Ovary (tissue), 9 donors: Measurements from ENCODE around the gene CYTH1. TPM values are rescaled to one million over a fixed set of nuclear protein-coding genes. Genes with fewer than 3 reads are reported as not detected.

ENCODE experiments used
- DNase-seq, 5 donors: peaks; one replicate each; pipeline ENCODE4 v3.0.0-alpha.2; 2019 to 2020
- H3K27ac ChIP-seq, 2 donors: fragments of 200-600 bp; one replicate each; pipeline versions ENCODE4 v1.5.1 to v1.8.0; 2019 to 2022
- H3K27me3 ChIP-seq: fragments of 200-600 bp; one replicate; pipeline ENCODE4 v1.8.0; 2022
- H3K36me3 ChIP-seq: fragments of 200-600 bp; sonication (generic); one replicate; pipeline ENCODE4 v1.5.1; 2019
- H3K4me1 ChIP-seq: one replicate; pipeline ENCODE4 v1.8.1; 2013; ENCODE audit warnings: mild to moderate bottlenecking, moderate library complexity; ENCODE audit not compliant: insufficient read depth
- H3K4me3 ChIP-seq: fragments of 200-600 bp; sonication (generic); one replicate; pipeline ENCODE4 v1.5.1; 2017
- H3K9me3 ChIP-seq, 2 donors: fragments of 200-600 bp in 1 of 2; sonication (generic) in 1 of 2; one replicate each; pipeline versions ENCODE4 v1.5.1 to v1.8.1; 2013 to 2019; ENCODE audit warnings: mild to moderate bottlenecking in 1 of 2, moderate library complexity in 1 of 2
- CTCF ChIP-seq, 3 donors: fragments of 450-650 bp in 2 of 3; fragments of 200-600 bp in 1 of 3; IDR thresholded peaks; one replicate each; pipeline versions ENCODE4 v1.5.1 to v1.8.0; 2016 to 2022; ENCODE audit warnings: antibody characterized with exemption in 3 of 3, mild to moderate bottlenecking in 1 of 3
- EP300 ChIP-seq: sonication (generic); formaldehyde crosslinking; IDR thresholded peaks from one replicate; pipeline ENCODE4 v1.6.1; 2017; ENCODE audit warnings: antibody characterized with exemption
- POLR2A ChIP-seq: fragments of 450-650 bp; IDR thresholded peaks from one replicate; pipeline ENCODE4 v1.6.1; 2017; ENCODE audit warnings: antibody characterized with exemption, mild to moderate bottlenecking, moderate library complexity
- WGBS, 3 donors: extraction: QIAGEN DNeasy Blood & Tissue Kit in 1 of 3; methylation state at CpG; one replicate each; pipeline versions ENCODE4 v1.1.5 to v1.1.7; 2013 to 2017; 5-methylcytosine and 5-hydroxymethylcytosine counted together
- intact Hi-C, 4 donors: fragments of 100-400 bp; cut with DNase I; formaldehyde crosslinking; loops; one replicate each; pipeline versions ENCODE4 v1.11.0 to v1.15.1; 2022 to 2023
- polyA plus RNA-seq, 2 donors: library from polyadenylated mRNA; stranded (reverse); fragments of 200-250 nt in 1 of 2; fragments of 350-450 nt in 1 of 2; fragmentation: Illumina TruSeq in 1 of 2; extraction: RNeasy Lipid Tissue Mini Kit (QIAGEN cat#74804) in 1 of 2; gene quantifications; one replicate each; pipeline ENCODE4 v1.2.3, GENCODE V29; 2013 to 2014
- total RNA-seq, 7 donors: library from RNA; depleted of rRNA in 2 of 7; stranded (reverse); fragments of >200 nt in 2 of 7; fragmentation: NEBNext Ultra II Directional in 3 of 7; extraction: Animal tissue kit (Norgen Biotek cat#: 25700) in 3 of 7; gene quantifications; one replicate each; pipeline versions ENCODE4 v1.1.0 to v1.2.4, GENCODE V29; 2016 to 2023
- donor health status: DM: no; HTN: no; CAD: no; lungs with moderate emphysema.
- donor health status: DM: no; HTN: no; CAD: no.
- donor health status: Bipolar disorder and iron deficiency.
- donor health status: DM: yes; HTN: yes; CAD: no.
- donor health status: DM: no; HTN: no; CAD: no.
- donor health status: DM: yes; HTN: yes; CAD: no.

CYTH1 gene
- total and polyA plus RNA-seq, 9 donors = 15.1 to 35.3 (median 24.4) TPM

- DNase-seq = no peak
- Histone ChIP-seq H3K27ac (no peak overlapping the region), H3K9me3 (no peaks in the 10 kb centered on the region), H3K4me3 (no peak overlapping the region), H3K36me3 (no peaks in the 10 kb centered on the region), H3K4me1 (no peaks in the 10 kb centered on the region), H3K27me3 (no peaks in the 10 kb centered on the region)
- intact Hi-C loops = loop anchor here in 2 of 4 donors (10.0 kb wide), 2 partner anchors 203 to 213 kb away; no protein-coding TSS in a partner anchor
- 87 to 95% (median 91%) methylated on average over 7 of the region's 7 CpGs for WGBS, 3 donors
- TF ChIP-seq CTCF (IDR thresholded peaks at IDR 0.05) = no peak
- no peak for TF ChIP-seq EP300
- TF ChIP-seq POLR2A = no peak
These were observed 74.2 kb downstream of the CYTH1 start for GRCh38 chr17:78707923-78708322.

DNA sequence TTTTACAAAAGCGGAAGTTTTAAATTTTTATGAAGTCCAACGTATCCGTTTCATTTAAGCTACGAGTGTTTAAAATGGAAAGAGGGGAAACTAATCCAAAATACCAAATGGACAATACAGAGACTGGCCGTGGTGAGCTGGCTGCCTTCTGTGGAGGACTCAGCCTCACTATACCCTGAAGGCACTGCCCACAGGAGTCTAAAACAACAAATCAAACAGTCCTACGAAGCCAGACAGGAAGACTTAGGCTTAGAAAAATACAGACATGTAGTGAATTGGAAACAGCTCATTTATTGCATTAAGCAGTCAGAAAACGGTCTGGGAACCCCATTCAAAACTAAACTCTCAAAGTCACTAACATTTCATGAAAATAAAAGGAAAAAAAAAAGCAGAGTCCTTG lies 75.1 kb downstream of the CYTH1 start:
- Histone ChIP-seq H3K4me1 (no peaks in the 10 kb centered on the region), H3K4me3 (no peak overlapping the region), H3K36me3 (no peaks in the 10 kb centered on the region), H3K27ac (no peak overlapping the region), H3K9me3 (no peaks in the 10 kb centered on the region), H3K27me3 (no peaks in the 10 kb centered on the region)
- TF ChIP-seq EP300 (no peak), POLR2A (no peak), CTCF (IDR thresholded peaks at IDR 0.05) (no peak)
- WGBS, 3 donors = 90 to 93% (median 93%) methylated on average over 7 of the region's 7 CpGs
- no peak for DNase-seq
- intact Hi-C loops = loop anchor here in 2 of 4 donors (10.0 kb wide), 2 partner anchors 202 to 212 kb away; no protein-coding TSS in a partner anchor

GRCh38 chr17:78706271-78706915 lies 75.7 kb downstream of the CYTH1 start:
- TF ChIP-seq EP300 (no peak), CTCF (IDR thresholded peaks at IDR 0.05) (no peak), POLR2A (no peak)
- no peak overlapping the region for H3K27ac ChIP-seq
- H3K4me3 ChIP-seq = no peak overlapping the region
- H3K4me1 ChIP-seq = no peaks in the 10 kb centered on the region
- intact Hi-C loops = loop anchor here in 2 of 4 donors (10.0 kb wide), 2 partner anchors 202 to 212 kb away; no protein-coding TSS in a partner anchor
- no peaks in the 10 kb centered on the region for H3K9me3 ChIP-seq
- no peak for DNase-seq
- no peaks in the 10 kb centered on the region for H3K36me3 ChIP-seq
- no peaks in the 10 kb centered on the region for H3K27me3 ChIP-seq
- WGBS, 3 donors = 89 to 90% (median 90%) methylated on average over 10 of the region's 10 CpGs

DNA sequence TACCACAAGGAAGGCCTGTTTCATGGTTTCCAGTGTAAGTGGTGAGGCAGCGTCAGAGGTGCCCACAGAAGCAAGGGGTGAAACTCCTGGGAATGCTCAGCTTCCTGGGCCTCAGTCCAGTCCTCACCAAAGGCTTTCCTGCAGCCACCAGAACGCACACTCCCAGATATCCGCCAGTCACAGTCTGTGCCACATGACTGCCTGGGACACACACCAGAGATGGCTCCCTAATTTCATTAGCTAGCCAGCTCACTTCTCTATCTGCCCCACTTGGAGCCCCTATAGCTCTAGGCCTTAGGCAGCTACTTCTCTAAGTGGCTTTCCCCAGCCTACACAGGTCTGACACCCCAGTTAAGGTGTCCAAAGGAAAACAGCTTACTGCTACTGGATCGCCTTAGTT lies 77.0 kb downstream of the CYTH1 start:
- intact Hi-C loops = loop anchor here in 2 of 4 donors (10.0 kb wide), 2 partner anchors 200 to 210 kb away; no protein-coding TSS in a partner anchor
- Histone ChIP-seq H3K4me1 (no peaks in the 10 kb centered on the region), H3K36me3 (no peaks in the 10 kb centered on the region), H3K27me3 (no peaks in the 10 kb centered on the region), H3K27ac (no peak overlapping the region), H3K4me3 (no peak overlapping the region), H3K9me3 (no peaks in the 10 kb centered on the region)
- WGBS, 3 donors = 97 to 99% (median 97%) methylated on average over 4 of the region's 4 CpGs
- DNase-seq = no peak
- TF ChIP-seq CTCF (IDR thresholded peaks at IDR 0.05) (no peak), EP300 (no peak), POLR2A (no peak)
